DMS114 treated with DMSO at 0.1 percent for 48 hours (cell line): ENCODE data around the gene HSP90AB1.

Source experiments
- DNase-seq: peaks from one replicate; lab custom pipeline; 2025; ENCODE audit not compliant: unreplicated experiment; lab: John Stamatoyannopoulos, UW

The HSP90AB1 gene

DNA sequence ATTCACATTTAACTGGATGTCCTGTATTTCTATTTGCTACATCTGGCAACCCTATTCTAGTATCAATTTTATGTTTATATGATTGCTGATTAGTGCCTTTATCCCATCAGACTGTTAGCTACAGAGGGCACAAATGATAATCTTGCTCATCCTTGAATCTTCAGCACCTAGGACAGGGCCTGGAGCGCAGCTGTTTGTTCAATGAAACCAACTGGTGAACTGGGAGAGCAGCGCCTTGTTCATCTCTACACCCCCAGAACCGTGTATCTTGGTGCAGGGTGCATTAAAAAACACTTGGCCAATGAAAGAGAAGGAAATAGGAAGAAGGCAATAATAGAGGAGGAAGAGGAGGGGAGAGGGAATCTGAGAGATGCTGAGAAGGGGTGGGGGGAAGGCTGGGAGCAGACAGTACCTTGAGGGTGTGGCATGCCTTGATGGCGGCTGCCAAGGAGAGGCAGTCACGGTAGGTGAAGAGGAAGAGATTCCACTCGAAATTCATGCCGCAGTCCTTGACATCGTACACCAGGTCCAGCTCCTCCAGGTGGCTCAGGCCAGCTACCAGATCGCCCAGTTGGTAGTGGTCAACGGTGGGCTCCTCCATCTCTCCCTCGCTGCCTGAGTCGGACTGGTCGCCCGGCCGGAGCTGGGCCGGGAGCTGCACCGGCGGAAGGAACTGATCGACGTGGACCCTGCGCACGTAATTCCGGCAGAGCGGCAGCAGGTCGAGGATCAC, 38.8 kb downstream of the HSP90AB1 start:
- DNase-seq = no peak

DNA sequence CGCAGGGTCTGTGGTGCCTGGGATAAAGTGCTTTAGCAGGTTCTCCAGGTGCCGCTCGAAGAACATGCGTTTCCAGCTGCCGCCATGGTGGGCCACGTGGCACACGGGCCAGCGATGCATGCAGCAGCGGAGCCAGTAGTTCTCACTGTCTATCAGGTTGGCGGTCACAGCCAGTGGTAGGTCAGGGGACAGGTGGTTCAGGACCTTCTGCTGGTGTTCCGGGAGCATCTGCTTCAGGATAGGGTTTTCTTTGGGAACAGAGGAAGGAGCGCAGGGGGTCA, 39.3 kb downstream of the HSP90AB1 start:
- DNase-seq = no peak

DNA sequence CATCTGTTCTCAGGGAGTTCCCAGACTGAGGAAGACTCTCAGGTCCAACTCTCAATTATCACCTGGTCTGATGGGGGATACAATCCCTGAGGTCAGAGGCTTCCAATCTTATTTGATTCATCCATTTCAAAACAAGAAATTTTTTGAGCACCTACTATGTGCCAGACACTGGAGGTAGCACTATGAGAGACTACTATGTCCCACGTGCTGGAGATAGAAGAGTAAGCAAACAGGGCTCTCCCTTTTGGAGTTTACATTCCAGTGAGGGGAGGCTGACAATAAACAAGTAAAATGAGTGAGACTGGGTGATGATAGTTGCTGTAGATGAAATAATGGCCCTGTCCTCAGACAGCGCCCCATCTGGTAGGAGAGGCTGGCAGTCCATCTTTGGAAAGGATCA, 39.8 kb downstream of the HSP90AB1 start:
- DNase-seq = no peak

DNA sequence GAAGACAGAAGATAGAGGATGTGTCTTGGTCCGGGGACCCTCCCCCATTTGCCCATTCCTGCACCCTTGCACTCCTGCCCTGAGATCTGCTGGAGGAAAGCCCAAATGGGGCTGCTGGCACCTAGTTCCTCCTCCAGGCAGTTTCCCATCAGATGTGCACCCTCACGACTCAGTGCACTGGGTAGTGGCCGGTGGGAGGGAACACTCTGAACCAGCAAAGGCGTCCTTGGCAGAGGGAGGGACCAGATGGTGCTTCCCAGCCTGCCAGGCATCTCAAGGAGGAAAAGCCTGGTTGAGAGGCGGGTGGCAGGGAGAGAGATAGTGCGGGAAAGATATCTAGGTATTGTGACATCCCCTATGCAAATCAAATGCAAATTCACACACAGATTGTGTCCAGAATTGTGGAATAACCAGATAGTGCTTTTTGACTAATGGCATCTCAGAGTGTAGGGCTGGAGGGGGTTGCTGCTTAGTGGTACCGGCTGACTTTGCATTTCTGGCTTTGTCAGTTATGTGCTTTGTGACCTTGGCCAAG, 42.9 kb downstream of the HSP90AB1 start:
- no peak for DNase-seq

DNA sequence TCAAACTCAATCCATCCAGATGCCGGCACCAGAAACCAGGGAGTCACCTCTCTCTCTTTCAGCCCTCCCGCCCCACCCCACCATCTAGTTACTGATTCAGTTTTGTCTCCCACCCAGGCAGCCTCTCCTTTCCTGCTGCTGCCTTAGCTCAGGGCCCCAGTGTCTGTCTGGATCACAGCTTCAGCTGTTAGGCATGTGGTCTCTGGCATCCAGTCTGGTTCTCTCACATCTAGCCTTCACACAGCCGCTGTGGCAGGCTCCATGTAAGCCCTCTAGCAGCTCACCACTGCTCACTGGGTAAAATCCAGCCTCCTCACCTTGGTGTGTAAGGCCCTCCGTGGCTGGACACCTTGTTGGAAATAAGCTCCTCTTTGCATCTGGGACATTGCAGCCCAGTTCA, 44.9 kb downstream of the HSP90AB1 start:
- no peak for DNase-seq

DNA sequence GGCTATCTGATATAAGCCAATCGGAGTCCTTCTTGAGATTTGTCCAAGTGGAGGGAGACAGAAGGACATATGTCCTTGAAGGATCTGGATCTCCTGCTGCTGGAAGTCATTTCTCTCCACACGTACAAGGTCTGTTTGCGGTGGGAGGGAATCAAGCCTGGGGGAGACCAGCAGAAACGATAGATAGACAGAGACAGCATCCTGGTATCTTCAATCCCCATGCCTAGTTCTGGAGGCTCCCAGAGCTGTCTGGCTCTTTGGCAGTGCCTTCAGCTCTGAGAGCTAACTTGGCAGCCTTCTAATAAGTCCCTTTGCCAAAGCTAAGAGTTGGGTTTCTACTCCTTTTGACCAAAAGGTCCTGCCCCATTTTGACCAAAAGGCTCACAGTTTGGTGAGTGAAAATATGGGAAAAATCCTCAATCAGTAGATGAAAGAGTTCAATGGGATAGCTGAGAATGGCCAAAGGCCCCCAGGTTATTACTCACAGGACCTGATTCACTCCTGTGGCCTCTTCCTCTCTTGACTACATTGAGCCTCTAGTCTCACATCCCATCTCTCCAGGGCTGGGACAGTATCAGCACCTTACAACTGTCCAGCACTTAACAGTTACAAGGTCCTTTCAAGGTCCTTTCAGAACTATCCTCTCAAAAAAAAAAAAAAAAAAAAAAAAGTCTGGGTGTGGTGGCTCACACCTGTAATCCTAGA, 45.9 kb downstream of the HSP90AB1 start:
- no peak for DNase-seq

DNA sequence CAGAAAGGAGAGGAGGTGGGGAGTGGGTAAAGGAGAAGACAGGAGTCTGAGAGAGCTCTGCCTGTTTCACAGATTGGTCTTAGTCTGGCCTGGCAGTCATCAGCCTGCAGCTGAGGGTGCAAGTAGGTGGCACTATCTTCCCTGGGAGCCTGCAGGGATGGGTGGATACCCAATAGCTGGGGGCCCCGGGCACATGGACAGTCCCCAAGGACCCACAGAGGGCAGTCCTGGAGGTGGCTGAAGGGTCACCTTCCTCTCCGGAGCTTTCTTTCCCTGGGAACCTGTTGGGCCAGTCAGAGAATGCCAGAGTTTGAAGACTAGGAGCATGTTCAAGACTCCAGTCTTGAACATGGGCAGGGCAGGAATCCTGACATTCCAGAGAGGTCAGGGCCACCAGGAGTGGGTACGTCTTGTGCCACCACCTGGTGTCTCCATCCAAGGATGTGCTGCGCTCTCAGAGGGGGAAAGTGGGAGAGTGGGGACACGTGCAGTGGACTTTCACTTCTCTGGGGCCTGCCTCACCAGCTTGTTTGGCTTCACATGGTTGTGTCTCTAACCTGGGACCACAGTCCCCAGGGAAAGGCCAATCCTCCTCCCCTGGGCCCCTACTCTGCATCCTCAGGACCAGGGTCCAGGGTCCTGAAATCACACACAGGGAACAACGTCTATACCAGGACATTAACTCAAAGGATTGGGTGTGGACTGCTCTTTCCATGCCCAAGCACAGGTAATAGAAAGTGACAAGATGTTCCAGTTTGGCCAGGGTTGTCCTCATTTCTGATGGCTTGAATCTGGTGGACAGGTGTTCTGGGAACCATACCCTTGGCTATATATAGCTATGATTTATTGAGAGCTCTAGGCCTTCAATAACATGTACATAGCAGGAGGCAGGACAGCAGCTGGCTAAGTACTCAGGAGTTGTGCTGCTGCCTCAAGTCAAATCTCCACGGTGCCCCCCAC, 48.2 kb downstream of the HSP90AB1 start:
- no peak for DNase-seq

DNA sequence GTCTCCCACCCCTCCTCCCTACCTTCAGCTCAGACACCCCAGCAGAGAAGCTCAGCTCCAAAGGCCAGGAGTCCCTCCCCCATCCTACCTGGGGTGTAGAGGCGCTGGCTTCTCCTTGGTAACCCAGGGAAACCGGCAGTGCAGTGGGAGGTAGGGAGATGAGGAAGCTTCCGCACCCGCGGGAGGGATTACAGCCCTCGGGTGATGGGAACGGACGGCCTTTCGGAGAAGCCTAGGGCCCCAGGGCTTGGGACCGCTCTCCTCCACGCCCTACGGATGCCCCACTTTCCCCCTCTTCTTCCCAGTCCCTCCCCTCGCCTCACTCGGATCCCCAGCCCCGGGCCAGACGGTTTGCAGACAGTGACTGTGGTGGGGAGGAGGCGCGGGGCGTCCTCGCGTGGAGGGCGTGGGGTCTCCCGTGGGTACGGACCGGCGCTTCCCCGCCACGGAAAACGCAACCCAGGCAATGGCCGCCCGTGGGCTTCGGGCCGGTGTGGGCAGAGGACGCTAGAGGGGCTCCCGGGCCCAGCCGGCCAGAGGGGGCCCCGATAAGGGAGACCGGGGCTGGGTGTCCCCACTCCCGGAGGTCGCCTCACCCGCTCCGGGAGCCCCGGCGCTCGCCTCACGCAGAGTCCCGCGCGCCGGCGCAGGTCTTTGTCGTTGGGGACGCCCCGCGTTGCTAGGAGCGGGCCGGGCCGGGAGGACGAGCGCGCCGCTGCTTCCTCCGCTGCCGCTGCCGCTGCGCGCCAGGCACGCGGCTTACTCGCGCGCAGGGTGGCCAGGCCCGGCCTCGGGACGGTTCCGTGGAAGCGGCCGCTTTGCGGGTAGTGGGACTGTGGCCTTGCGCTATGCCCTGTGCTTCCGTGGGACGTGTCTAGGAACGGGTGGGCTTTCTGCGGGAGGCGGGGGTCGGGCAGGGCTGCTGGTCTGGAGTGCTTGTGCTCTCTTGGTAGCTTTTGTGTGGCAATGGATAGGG, 50.5 kb downstream of the HSP90AB1 start:
- no peak for DNase-seq

DNA sequence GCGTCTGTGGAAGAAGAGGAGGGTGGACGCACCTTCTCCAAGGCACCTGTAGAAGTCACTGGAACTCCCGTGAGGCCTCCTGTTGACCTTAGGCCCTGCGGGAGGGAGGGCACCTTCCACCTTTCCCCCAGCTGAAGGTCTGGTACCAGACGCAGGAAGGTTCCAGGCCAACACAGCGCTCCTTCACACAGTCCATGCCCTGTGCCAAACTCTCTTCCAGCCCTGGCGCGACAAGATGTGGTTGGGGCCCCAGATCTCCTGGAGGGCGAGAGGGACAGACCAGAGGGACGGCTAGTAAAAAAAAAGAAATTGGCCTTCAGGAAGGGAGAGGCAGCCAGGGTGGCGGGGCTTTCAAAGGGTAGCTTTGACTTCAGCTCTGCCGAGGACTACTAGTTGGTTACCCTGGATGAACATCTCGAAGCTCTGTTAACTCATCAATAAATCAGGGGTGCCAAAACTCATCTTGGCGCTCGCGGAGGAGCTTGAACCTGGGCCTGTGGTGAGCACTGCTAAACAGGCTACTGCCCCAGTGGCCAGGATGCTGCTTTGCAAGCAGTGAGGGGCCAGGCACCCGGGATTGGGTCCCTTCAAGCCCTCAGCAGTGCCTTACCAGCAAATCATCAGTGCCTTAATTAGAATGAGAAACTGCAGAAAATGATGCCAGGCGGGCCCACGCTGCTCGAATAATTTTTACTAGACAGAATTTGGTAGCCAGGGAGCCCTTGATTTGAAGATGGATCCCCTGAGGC, 51.3 kb downstream of the HSP90AB1 start:
- DNase-seq = no peak

DNA sequence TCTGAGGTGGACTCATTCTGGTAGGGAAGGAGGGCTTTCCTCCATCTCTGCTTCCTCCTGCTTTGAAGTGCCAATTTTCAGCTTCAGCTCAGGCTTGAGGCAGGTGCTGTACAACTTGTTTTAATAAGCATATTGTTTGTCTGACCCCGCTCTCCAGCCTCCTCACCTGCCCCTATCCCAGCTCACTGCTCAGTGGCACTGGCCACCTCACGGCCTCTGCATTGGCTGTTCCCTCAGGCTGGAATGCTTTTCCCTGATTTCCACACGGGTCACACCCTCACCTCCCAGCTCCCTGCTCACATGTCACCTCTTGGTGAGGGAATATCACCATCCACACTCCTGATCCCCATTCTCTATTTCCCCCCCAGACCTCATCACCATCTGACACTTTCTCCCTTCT, 52.0 kb downstream of the HSP90AB1 start:
- no peak for DNase-seq

DNA sequence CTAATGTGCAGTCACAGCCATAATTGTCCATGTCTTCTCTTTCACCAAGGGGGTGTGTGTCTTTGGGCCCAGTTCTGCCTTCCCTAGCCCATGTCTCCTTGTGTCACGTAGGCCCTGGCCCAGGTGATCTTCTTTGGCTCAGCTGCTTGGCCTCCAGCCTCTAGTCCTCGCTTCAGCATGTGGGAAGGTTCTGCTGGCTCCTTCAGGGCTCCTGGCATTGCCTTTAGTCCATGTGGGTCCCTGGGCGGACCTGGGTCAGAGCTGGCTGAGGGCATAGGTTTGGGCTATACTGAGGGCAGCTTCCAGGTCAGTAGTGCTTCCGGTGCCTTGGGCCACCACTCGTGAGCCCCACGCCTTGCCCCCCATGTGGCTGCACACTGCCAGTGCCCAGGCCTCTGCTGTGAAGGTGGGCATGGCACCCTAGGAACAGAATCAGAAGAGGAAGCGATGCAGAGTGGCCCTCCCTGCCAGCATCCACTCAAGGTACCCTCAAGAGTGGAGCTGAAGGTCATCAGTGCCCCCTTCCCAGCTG, 53.5 kb downstream of the HSP90AB1 start:
- DNase-seq = no peak

DNA sequence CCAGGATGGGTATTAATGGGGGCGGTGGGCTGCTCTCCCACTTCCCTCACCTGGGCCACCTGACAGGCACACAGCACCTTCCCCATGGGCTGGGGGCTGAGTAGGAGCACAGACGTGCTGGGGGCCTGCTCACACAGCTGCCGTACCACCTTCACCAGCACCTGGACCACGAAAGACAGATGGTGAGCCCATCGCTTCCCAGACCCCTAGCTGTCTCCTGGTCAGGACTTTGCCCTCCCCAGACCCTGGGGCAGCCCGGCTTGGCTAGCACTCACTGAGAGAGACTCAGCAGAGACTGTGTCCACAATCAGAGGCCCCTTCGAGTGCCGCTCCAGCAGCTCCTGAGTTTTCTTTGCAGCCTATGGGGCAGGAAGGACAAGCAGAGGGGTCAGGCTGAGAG, 54.2 kb downstream of the HSP90AB1 start:
- DNase-seq = no peak

DNA sequence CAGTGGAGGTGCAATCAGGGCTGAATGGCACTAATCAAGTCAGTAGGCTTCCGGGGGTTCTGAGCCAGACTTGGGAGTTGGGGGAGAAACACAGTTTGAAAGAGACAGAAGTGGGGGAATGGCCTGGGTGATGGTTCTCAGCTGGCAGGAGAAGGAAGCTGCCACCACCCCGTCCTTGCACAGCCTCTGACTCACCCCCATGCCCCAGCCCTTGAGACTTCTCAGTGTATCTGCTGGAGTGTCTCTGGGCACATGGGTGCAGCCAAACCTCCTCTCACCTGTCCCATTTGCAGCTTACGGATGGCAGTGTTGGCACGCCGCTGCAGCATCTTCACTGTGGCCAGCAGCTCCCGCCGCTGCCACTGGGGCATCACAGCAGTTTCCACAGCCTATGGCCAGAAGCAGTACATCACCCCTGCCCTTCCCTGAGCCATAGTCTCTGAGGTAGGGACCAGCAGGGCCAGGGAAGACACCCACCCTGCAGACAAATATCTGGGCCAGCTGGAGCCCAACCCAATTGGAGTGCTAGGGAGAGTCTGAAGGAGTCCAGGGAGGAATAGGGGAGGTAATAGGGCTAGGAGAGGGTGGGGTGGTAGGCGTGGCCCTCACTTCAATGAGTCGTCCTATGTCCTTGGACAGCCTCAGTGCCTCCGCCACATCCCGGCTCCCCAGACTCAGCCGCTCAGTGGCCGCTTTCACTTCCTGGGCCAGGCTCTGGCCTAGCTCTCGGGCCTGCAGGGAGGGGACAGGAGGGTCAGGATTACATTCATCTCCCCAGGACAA, 55.1 kb downstream of the HSP90AB1 start:
- no peak for DNase-seq

DNA sequence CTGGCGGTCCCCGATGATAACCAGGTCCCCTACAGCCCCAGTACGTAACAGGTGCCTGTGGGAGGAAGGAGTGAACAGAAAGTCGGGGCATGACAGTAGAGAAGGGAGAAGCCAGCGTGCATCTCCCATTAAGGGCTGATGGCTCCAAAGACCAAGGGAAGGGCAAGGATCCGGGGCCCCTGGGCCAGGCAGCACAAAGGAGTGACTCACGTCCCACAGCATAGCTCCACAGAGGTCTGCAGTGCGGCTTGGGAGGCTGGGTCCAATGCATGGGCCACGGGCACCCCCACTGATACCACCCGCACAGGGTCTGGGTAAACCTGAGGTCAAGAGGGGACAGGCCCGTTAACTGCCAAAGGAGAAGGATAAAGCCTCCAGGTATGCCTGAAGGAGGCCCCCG, 56.0 kb downstream of the HSP90AB1 start:
- no peak for DNase-seq
